Transverse colon (tissue), 4 donors: ENCODE data around the gene ACTRT2.

Source experiments
- EP300 ChIP-seq: sonication (generic); formaldehyde crosslinking; IDR thresholded peaks from one replicate; pipeline ENCODE4 v1.6.1; 2017; ENCODE audit warnings: antibody characterized with exemption, low read depth
- POLR2A ChIP-seq: fragments of 450-650 bp; IDR thresholded peaks from one replicate; pipeline ENCODE4 v1.6.1; 2016; ENCODE audit warnings: antibody characterized with exemption, mild to moderate bottlenecking, moderate library complexity
- POLR2AphosphoS5 ChIP-seq, 3 donors: sonication (generic); formaldehyde crosslinking; IDR thresholded peaks; one replicate each; pipeline ENCODE4 v1.6.1; 2016; ENCODE audit warnings: antibody characterized with exemption in 3 of 3
- TF ChIP-seq, protein P1 (sequence below), 5 experiments: fragments of 200-600 bp in 3 of 5; fragments of 450-650 bp in 2 of 5; sonication (generic) in 3 of 5; IDR thresholded peaks; 1 replicate in 2 of 5; 2 replicates in 3 of 5; pipeline ENCODE4 v1.5.1; 2016 to 2017; ENCODE audit warnings: antibody characterized with exemption in 5 of 5, inconsistent platforms in 3 of 5, mild to moderate bottlenecking in 2 of 5, moderate library complexity in 1 of 5

DNA sequence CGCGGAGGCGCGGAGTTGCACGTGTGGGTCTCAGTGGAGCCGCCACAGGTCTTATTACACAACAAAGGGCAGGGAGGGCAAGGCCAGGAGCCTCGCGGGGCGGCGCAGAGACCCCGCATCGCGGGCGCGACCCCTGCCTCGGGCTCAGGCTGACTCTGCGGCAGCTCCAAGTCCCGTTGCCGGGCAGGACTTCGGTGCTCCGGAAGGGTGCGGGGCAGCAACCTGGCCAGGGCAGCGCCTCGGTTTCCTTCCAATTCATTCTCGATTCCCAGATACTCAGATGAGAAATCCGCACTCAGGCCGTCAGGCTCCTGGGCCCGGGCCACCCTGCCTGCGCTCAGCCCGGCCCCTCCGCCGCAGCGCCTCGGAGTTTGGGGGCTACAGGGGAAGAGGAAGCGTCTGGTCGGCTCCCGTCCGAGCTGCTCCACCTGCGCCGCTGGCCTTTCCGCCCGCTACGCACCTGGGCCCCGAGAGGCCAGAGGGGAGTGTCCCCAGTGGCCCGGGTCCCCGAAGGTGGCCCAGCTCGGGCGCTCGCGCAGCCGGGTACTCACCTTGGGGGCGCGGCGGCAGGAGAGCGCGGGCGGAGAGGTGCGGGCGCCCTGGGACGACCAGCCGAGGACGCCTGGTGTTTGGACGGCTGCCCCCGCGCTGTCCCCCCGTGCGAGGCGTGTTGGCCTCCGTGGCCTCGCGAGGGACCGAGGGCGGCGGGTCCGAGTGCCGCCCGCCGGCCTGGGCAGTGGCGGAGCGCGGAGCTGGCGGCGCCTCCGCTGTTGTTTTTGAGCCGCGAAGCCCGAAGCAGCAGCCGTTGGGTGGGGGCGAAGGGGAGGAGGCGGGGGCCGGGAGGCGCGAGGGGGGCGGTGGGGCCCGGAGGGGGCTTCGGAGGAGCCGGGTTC lies 46.6 kb downstream of the ACTRT2 start:
- TF ChIP-seq POLR2AphosphoS5 (IDR thresholded peaks at IDR 0.05) = no peak
- TF ChIP-seq, protein P1, sequence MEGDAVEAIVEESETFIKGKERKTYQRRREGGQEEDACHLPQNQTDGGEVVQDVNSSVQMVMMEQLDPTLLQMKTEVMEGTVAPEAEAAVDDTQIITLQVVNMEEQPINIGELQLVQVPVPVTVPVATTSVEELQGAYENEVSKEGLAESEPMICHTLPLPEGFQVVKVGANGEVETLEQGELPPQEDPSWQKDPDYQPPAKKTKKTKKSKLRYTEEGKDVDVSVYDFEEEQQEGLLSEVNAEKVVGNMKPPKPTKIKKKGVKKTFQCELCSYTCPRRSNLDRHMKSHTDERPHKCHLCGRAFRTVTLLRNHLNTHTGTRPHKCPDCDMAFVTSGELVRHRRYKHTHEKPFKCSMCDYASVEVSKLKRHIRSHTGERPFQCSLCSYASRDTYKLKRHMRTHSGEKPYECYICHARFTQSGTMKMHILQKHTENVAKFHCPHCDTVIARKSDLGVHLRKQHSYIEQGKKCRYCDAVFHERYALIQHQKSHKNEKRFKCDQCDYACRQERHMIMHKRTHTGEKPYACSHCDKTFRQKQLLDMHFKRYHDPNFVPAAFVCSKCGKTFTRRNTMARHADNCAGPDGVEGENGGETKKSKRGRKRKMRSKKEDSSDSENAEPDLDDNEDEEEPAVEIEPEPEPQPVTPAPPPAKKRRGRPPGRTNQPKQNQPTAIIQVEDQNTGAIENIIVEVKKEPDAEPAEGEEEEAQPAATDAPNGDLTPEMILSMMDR (IDR thresholded peaks at IDR 0.05) = no peak
- no peak for TF ChIP-seq POLR2A
- no peak for TF ChIP-seq EP300
